ENCODE results near the gene EFNA4. TPM values are rescaled to one million over a fixed set of nuclear protein-coding genes. Genes with fewer than 3 reads are reported as not detected.

Gene EFNA4
- polyA plus RNA-seq, 1 of the 3 experiments (the other 2 are of a cell fraction) = 17.7 TPM

GRCh38 chr1:155084722-155085503 lies 21.4 kb downstream of the EFNA4 start (continued):
- TF ChIP-seq NFIC (IDR thresholded peaks at IDR 0.05; ENCODE audit: borderline replicate concordance) (no peak), EZH2phosphoT487 (IDR thresholded peaks at IDR 0.05; ENCODE audit: borderline replicate concordance, low read depth) (no peak), EP300 (IDR thresholded peaks at IDR 0.05; ENCODE audit: borderline replicate concordance in 1 of 2, low read depth in 1 of 2, low read length in 1 of 2) (peak in 1 of 2 experiments; percentile 26; a peak in 1 of 4 replicates), FOSL2 (IDR thresholded peaks at IDR 0.05; ENCODE audit: borderline replicate concordance, low read depth) (no peak), MEF2A (IDR thresholded peaks at IDR 0.05; ENCODE audit: borderline replicate concordance, low read depth) (no peak), FOXM1 (IDR thresholded peaks at IDR 0.05; ENCODE audit: low read depth) (no peak), TAF1 (IDR thresholded peaks at IDR 0.05; ENCODE audit: borderline replicate concordance, low read depth, low read length) (peak; percentile 41; the same call in 1 of the 2 replicates), POLR2AphosphoS5 (IDR thresholded peaks at IDR 0.05; ENCODE audit: low read depth, low read length) (no peak), RFX5 (IDR thresholded peaks at IDR 0.05; ENCODE audit: low read length) (peak; percentile 55; the same call in 1 of the 2 replicates), RCOR1 (IDR thresholded peaks at IDR 0.05; ENCODE audit: low read length) (peak; percentile 69), RAD21 (IDR thresholded peaks at IDR 0.05; ENCODE audit: low read length) (peak; percentile 96), MAX (IDR thresholded peaks at IDR 0.05; ENCODE audit: low read depth) (peak; percentile 71), TCF12 (IDR thresholded peaks at IDR 0.05) (no peak; the same call in 1 of the 2 replicates), YY1 (IDR thresholded peaks at IDR 0.05; ENCODE audit: low read depth) (peak; percentile 31; the same call in 1 of the 2 replicates), CHD2 (IDR thresholded peaks at IDR 0.05; ENCODE audit: low read length, partially characterized antibody) (peak; percentile 31), RXRA (IDR thresholded peaks at IDR 0.05; ENCODE audit: borderline replicate concordance, low read depth) (no peak), NRF1 (IDR thresholded peaks at IDR 0.05; ENCODE audit: low read depth, low read length) (peak; percentile 42; the same call in 1 of the 2 replicates)
- TF ChIP-seq, protein P1, sequence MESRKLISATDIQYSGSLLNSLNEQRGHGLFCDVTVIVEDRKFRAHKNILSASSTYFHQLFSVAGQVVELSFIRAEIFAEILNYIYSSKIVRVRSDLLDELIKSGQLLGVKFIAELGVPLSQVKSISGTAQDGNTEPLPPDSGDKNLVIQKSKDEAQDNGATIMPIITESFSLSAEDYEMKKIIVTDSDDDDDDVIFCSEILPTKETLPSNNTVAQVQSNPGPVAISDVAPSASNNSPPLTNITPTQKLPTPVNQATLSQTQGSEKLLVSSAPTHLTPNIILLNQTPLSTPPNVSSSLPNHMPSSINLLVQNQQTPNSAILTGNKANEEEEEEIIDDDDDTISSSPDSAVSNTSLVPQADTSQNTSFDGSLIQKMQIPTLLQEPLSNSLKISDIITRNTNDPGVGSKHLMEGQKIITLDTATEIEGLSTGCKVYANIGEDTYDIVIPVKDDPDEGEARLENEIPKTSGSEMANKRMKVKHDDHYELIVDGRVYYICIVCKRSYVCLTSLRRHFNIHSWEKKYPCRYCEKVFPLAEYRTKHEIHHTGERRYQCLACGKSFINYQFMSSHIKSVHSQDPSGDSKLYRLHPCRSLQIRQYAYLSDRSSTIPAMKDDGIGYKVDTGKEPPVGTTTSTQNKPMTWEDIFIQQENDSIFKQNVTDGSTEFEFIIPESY (IDR thresholded peaks at IDR 0.05; ENCODE audit: borderline replicate concordance, low read depth) = no peak
- TF ChIP-seq, protein P2, sequence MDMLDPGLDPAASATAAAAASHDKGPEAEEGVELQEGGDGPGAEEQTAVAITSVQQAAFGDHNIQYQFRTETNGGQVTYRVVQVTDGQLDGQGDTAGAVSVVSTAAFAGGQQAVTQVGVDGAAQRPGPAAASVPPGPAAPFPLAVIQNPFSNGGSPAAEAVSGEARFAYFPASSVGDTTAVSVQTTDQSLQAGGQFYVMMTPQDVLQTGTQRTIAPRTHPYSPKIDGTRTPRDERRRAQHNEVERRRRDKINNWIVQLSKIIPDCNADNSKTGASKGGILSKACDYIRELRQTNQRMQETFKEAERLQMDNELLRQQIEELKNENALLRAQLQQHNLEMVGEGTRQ (IDR thresholded peaks at IDR 0.05; ENCODE audit: borderline replicate concordance, low read depth, low read length) = no peak
- TF ChIP-seq, protein P3, sequence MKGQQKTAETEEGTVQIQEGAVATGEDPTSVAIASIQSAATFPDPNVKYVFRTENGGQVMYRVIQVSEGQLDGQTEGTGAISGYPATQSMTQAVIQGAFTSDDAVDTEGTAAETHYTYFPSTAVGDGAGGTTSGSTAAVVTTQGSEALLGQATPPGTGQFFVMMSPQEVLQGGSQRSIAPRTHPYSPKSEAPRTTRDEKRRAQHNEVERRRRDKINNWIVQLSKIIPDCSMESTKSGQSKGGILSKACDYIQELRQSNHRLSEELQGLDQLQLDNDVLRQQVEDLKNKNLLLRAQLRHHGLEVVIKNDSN (IDR thresholded peaks at IDR 0.05; ENCODE audit: borderline replicate concordance, low read depth) = no peak
- TF ChIP-seq, protein P4, sequence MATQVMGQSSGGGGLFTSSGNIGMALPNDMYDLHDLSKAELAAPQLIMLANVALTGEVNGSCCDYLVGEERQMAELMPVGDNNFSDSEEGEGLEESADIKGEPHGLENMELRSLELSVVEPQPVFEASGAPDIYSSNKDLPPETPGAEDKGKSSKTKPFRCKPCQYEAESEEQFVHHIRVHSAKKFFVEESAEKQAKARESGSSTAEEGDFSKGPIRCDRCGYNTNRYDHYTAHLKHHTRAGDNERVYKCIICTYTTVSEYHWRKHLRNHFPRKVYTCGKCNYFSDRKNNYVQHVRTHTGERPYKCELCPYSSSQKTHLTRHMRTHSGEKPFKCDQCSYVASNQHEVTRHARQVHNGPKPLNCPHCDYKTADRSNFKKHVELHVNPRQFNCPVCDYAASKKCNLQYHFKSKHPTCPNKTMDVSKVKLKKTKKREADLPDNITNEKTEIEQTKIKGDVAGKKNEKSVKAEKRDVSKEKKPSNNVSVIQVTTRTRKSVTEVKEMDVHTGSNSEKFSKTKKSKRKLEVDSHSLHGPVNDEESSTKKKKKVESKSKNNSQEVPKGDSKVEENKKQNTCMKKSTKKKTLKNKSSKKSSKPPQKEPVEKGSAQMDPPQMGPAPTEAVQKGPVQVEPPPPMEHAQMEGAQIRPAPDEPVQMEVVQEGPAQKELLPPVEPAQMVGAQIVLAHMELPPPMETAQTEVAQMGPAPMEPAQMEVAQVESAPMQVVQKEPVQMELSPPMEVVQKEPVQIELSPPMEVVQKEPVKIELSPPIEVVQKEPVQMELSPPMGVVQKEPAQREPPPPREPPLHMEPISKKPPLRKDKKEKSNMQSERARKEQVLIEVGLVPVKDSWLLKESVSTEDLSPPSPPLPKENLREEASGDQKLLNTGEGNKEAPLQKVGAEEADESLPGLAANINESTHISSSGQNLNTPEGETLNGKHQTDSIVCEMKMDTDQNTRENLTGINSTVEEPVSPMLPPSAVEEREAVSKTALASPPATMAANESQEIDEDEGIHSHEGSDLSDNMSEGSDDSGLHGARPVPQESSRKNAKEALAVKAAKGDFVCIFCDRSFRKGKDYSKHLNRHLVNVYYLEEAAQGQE (IDR thresholded peaks at IDR 0.05; ENCODE audit: low read depth, low read length) = 0 out of 2 replicates have a peak, but pooled peaks have one; percentile 9
